H1 (cell line): ENCODE results near the gene PRG2. TPM values are rescaled to one million over a fixed set of nuclear protein-coding genes. Genes with fewer than 3 reads are reported as not detected.

Source experiments
- CTCF ChIA-PET: fragments of 300-600 bp; sonication (Branson Sonifier 250); formaldehyde crosslinking; loops from one replicate; lab custom pipeline; 2021; ENCODE audit not compliant: partially characterized antibody; lab: Charles Lee
- POLR2A ChIA-PET: fragments of 300-600 bp; sonication (Branson Sonifier 250); formaldehyde crosslinking; loops from one replicate; lab custom pipeline; 2021; ENCODE audit warnings: inconsistent platforms; ENCODE audit not compliant: partially characterized antibody; lab: Charles Lee
- DNase-seq, 2 experiments: peaks; one replicate each; pipeline versions ENCODE4 v3.0.0 to v3.0.0-alpha.2; 2010 to 2022; ENCODE audit warnings: low spot score in 2 of 2, low read depth in 1 of 2, mixed read lengths in 1 of 2
- FAIRE-seq: peaks from 2 replicates; lab custom pipeline; 2011; peaks lifted over from hg19 to GRCh38; lab: Jason Lieb, UNC
- H2AFZ ChIP-seq: 2 replicates; pipeline ENCODE4 v1.8.1; 2012; ENCODE audit warnings: low read length, inconsistent platforms
- H2AK5ac ChIP-seq: 2 replicates; pipeline ENCODE4 v1.6.1; 2013; ENCODE audit warnings: low read depth, low read length
- H2BK120ac ChIP-seq: replicated peaks from 2 replicates; pipeline ENCODE3; 2013; ENCODE audit warnings: low read depth, low read length, inconsistent platforms
- H2BK12ac ChIP-seq: 2 replicates; pipeline ENCODE4 v1.6.1; 2013; ENCODE audit warnings: low read depth, low read length
- H2BK15ac ChIP-seq: 2 replicates; pipeline ENCODE4 v1.6.1; 2013; ENCODE audit warnings: low read length
- H2BK20ac ChIP-seq: 2 replicates; pipeline ENCODE4 v1.6.1; 2013; ENCODE audit warnings: low read length
- H2BK5ac ChIP-seq: 2 replicates; pipeline ENCODE4 v1.6.1; 2013; ENCODE audit warnings: low read depth, low read length
- H3K14ac ChIP-seq: 2 replicates; pipeline ENCODE4 v1.6.1; 2013; ENCODE audit warnings: inconsistent platforms; ENCODE audit not compliant: insufficient read length
- H3K18ac ChIP-seq: 2 replicates; pipeline ENCODE4 v1.6.1; 2013; ENCODE audit warnings: low read length; ENCODE audit errors: extremely low read depth
- H3K23ac ChIP-seq: 2 replicates; pipeline ENCODE4 v1.6.1; 2013; ENCODE audit warnings: inconsistent platforms; ENCODE audit not compliant: insufficient read length
- H3K23me2 ChIP-seq: 2 replicates; pipeline ENCODE4 v1.6.1; 2013; ENCODE audit warnings: low read depth, low read length
- H3K27ac ChIP-seq: 2 replicates; pipeline ENCODE4 v1.6.1; 2011; ENCODE audit warnings: low read depth, low read length, inconsistent platforms
- H3K27me3 ChIP-seq, 4 experiments: replicated peaks in 1 of 4; 1 replicate in 1 of 4; 2 replicates in 3 of 4; pipeline versions ENCODE4 v1.6.1 to v1.8.1; 2011 to 2013; ENCODE audit warnings: low read length in 3 of 4, mild to moderate bottlenecking in 3 of 4, inconsistent platforms in 2 of 4, mixed read lengths in 2 of 4, moderate library complexity in 1 of 4; ENCODE audit not compliant: control insufficient read depth in 3 of 4, insufficient read depth in 3 of 4; ENCODE audit errors: extremely low read depth in 1 of 4
- H3K36me3 ChIP-seq, 4 experiments: 2 replicates each; pipeline versions ENCODE4 v1.6.1 to v1.8.1; 2011 to 2013; ENCODE audit warnings: mild to moderate bottlenecking in 4 of 4, low read length in 3 of 4, moderate library complexity in 2 of 4, control low read depth in 1 of 4, inconsistent platforms in 1 of 4; ENCODE audit not compliant: insufficient read depth in 4 of 4, control insufficient read depth in 2 of 4
- H3K4ac ChIP-seq: replicated peaks from 2 replicates; pipeline ENCODE3; 2013; ENCODE audit warnings: low read length, low read depth, mixed read lengths, inconsistent platforms; ENCODE audit not compliant: insufficient read length
- H3K4me1 ChIP-seq, 4 experiments: replicated peaks in 1 of 4; 1 replicate in 1 of 4; 2 replicates in 3 of 4; pipeline versions ENCODE4 v1.6.1 to v1.8.1; 2011 to 2013; ENCODE audit warnings: low read length in 3 of 4, inconsistent platforms in 2 of 4, mixed read lengths in 1 of 4; ENCODE audit not compliant: insufficient read depth in 4 of 4, control insufficient read depth in 3 of 4
- H3K4me2 ChIP-seq, 2 experiments: 2 replicates each; pipeline versions ENCODE4 v1.6.1 to v1.8.1; 2011 to 2013; ENCODE audit warnings: low read depth in 2 of 2, low read length in 2 of 2, control low read depth in 1 of 2, inconsistent platforms in 1 of 2, mild to moderate bottlenecking in 1 of 2; ENCODE audit not compliant: insufficient read depth in 1 of 2
- H3K4me3 ChIP-seq, 4 experiments: fragments of 200-600, 300-600 bp in 1 of 4; sonication (generic), shearing (Covaris generic), sonication (Bioruptor Twin) in 1 of 4; 2 replicates each; pipeline versions ENCODE4 v1.5.1 to v1.8.1; 2011 to 2016; ENCODE audit warnings: low read length in 4 of 4, low read depth in 3 of 4, control low read depth in 2 of 4, inconsistent platforms in 2 of 4, mild to moderate bottlenecking in 2 of 4, mixed read lengths in 1 of 4, moderate library complexity in 1 of 4; ENCODE audit not compliant: insufficient read depth in 2 of 4; ENCODE audit errors: extremely low read depth in 1 of 4
- H3K56ac ChIP-seq: replicated peaks from 2 replicates; pipeline ENCODE3; 2013; ENCODE audit warnings: low read depth, mild to moderate bottlenecking, mixed read lengths, low read length, inconsistent platforms; ENCODE audit not compliant: insufficient read length
- H3K79me1 ChIP-seq: 2 replicates; pipeline ENCODE4 v1.6.1; 2013; ENCODE audit warnings: low read depth, low read length, control low read depth
- H3K79me2 ChIP-seq, 2 experiments: 2 replicates each; pipeline versions ENCODE4 v1.6.1 to v1.8.1; 2012 to 2013; ENCODE audit warnings: low read length in 2 of 2, mild to moderate bottlenecking in 2 of 2, inconsistent platforms in 1 of 2; ENCODE audit not compliant: insufficient read depth in 2 of 2, control insufficient read depth in 1 of 2
- H3K9ac ChIP-seq, 4 experiments: replicated peaks in 1 of 4; 1 replicate in 1 of 4; 2 replicates in 3 of 4; pipeline versions ENCODE4 v1.6.1 to v1.8.1; 2011 to 2013; ENCODE audit warnings: low read depth in 3 of 4, low read length in 3 of 4, control low read depth in 2 of 4, mild to moderate bottlenecking in 2 of 4, moderate library complexity in 2 of 4, inconsistent platforms in 1 of 4; ENCODE audit errors: extremely low read depth in 1 of 4
- H3K9me3 ChIP-seq, 2 experiments: 2 replicates each; pipeline versions ENCODE4 v1.6.1 to v1.8.1; 2012 to 2013; ENCODE audit warnings: mild to moderate bottlenecking in 2 of 2, moderate library complexity in 2 of 2, control low read depth in 1 of 2, inconsistent platforms in 1 of 2, low read depth in 1 of 2, low read length in 1 of 2, mixed read lengths in 1 of 2; ENCODE audit not compliant: insufficient read depth in 2 of 2
- H4K20me1 ChIP-seq, 2 experiments: replicated peaks in 1 of 2; 2 replicates each; pipeline versions ENCODE3 to v1.8.1; 2011 to 2013; ENCODE audit warnings: inconsistent platforms in 2 of 2, low read length in 2 of 2, mild to moderate bottlenecking in 1 of 2; ENCODE audit not compliant: insufficient read depth in 2 of 2, control insufficient read depth in 1 of 2
- H4K5ac ChIP-seq: 2 replicates; pipeline ENCODE4 v1.6.1; 2013; ENCODE audit warnings: low read length, low read depth, mixed read lengths, inconsistent platforms; ENCODE audit not compliant: insufficient read length
- H4K8ac ChIP-seq: 2 replicates; pipeline ENCODE4 v1.8.0; 2013; ENCODE audit warnings: mild to moderate bottlenecking, moderate library complexity, low read length, inconsistent platforms; ENCODE audit not compliant: insufficient read depth; ENCODE audit errors: extremely low read depth
- H4K91ac ChIP-seq: replicated peaks from 2 replicates; pipeline ENCODE3; 2013; ENCODE audit warnings: low read length, mixed read lengths, inconsistent platforms; ENCODE audit not compliant: insufficient read length
- CEBPB ChIP-seq: IDR thresholded peaks from 2 replicates; pipeline ENCODE4 v1.6.1; 2012; ENCODE audit warnings: low read depth, low read length
- HDAC6 ChIP-seq: IDR thresholded peaks from one replicate; pipeline ENCODE4 v1.7.1; 2012; ENCODE audit warnings: low read depth, mild to moderate bottlenecking, inconsistent platforms, low read length, moderate library complexity
- RNF2 ChIP-seq: fragments of 200-900, 300-1000 bp; sonication (generic); IDR thresholded peaks from 2 replicates; pipeline ENCODE4 v1.7.1; 2016; ENCODE audit warnings: borderline replicate concordance, low read depth, mild to moderate bottlenecking, antibody characterized with exemption, low read length; ENCODE audit not compliant: poor library complexity, severe bottlenecking; ENCODE audit errors: missing control alignments
- SIN3A ChIP-seq, 2 experiments: IDR thresholded peaks in 1 of 2; conservative IDR thresholded peaks in 1 of 2; 2 replicates each; pipeline ENCODE4 v1.6.1; 2011 to 2012; ENCODE audit warnings: low read length in 2 of 2, improper control_type of control experiment in 1 of 2, low read depth in 1 of 2, mild to moderate bottlenecking in 1 of 2
- SP1 ChIP-seq: IDR thresholded peaks from 2 replicates; pipeline ENCODE4 v1.6.1; 2011; ENCODE audit warnings: low read depth, low read length
- SP2 ChIP-seq: IDR thresholded peaks from 2 replicates; pipeline ENCODE4 v1.6.1; 2012; ENCODE audit warnings: mild to moderate bottlenecking, low read length, inconsistent platforms
- SRF ChIP-seq: IDR thresholded peaks from 2 replicates; pipeline ENCODE4 v1.6.1; 2011; ENCODE audit warnings: mild to moderate bottlenecking, low read depth, low read length, moderate library complexity
- TAF7 ChIP-seq: optimal IDR thresholded peaks from 2 replicates; pipeline ENCODE3; 2011; ENCODE audit warnings: low read depth, mild to moderate bottlenecking, inconsistent platforms, low read length, moderate library complexity, borderline replicate concordance
- TBP ChIP-seq: IDR thresholded peaks from 2 replicates; pipeline ENCODE4 v1.6.1; 2011; ENCODE audit warnings: low read depth, low read length, improper control_type of control experiment
- TCF12 ChIP-seq: IDR thresholded peaks from 2 replicates; pipeline ENCODE4 v1.6.1; 2011; ENCODE audit warnings: low read depth, mild to moderate bottlenecking, low read length
- WGBS, 2 experiments: shearing (Covaris generic) in 1 of 2; methylation state at CpG; one replicate each; pipeline versions ENCODE4 v1.1.6 to v1.1.7; 2013 to 2015; ENCODE audit warnings: low lambda C conversion rate in 2 of 2, mixed read lengths in 2 of 2, inconsistent platforms in 1 of 2, low coverage in 1 of 2, missing lambda C conversion rate in 1 of 2; ENCODE audit not compliant: insufficient replicate concordance in 2 of 2, insufficient coverage in 1 of 2, insufficient read length in 1 of 2; ENCODE audit errors: extremely low coverage in 1 of 2, missing lambda C conversion rate in 1 of 2; 5-methylcytosine and 5-hydroxymethylcytosine counted together
- polyA plus RNA-seq, 7 experiments: library from polyadenylated mRNA; depleted of rRNA in 3 of 7; stranded (reverse) in 5 of 7; unstranded in 2 of 7; fragments of >200 nt in 5 of 7; fragments of 200-250 nt in 2 of 7; gene quantifications; 1 replicate in 5 of 7; 2 replicates in 1 of 7; 4 replicates in 1 of 7; pipeline versions ENCODE4 v1.2.1 to v1.2.3, GENCODE V29; 2011 to 2013; ENCODE audit warnings: missing spikeins in 2 of 7, mixed read lengths in 2 of 7
- total RNA-seq: library from RNA; stranded (reverse); fragmentation: NEBNext Ultra II Directional; extraction: Animal tissue kit (Norgen Biotek cat#: 25700); gene quantifications from 2 replicates; pipeline ENCODE4 v1.2.1, GENCODE V29; 2021

PRG2 gene
- total and polyA plus RNA-seq, 2 of the 8 experiments (the other 6 are each of a cell fraction or from before 2014, with no cell fraction given) = 0.32 TPM; not detected in 1

DNA sequence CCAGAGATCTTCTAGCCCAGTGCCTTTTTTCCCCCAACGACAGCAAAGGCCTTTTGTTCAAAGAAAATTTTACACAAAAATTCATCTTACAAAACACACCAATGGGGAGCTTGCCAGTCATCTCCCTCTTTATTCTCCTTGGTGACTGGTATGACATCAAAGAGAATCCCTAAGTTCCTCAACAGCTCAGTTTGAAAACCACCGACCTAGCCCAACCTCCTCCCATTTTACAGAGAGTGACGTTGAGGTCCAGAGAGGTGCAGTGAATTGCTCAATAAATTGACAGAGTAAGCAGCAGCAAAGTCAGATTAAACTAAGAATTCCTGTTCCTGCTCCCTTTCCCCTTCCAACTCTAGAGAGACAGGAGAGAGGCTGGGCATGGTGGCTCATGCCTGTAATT lies 28.7 kb upstream of the PRG2 start:
- no peak overlapping the region for H2BK20ac ChIP-seq
- H3K27ac ChIP-seq = no peak overlapping the region
- no peak overlapping the region for H3K18ac ChIP-seq
- H3K23me2 ChIP-seq = no peaks in the 10 kb centered on the region
- ChIA-PET POLR2A (interaction anchor here (1.4 kb wide), 1 partner anchor 11 kb away, joined by 3 read pairs; no protein-coding TSS in a partner anchor), CTCF (interaction anchor here (0.5 to 1.5 kb wide), 7 partner anchors 11 to 108 kb away, joined by 3 to 6 read pairs (median 3); no protein-coding TSS in a partner anchor)
- no peak overlapping the region for H3K23ac ChIP-seq
- H4K8ac ChIP-seq = no peak overlapping the region
- H2BK15ac ChIP-seq = no peak overlapping the region
- peaks cover 8 to 46% (median 25%) of the 10 kb centered on the region in 4 experiments; a peak in 6 of 8 replicates for H3K36me3 ChIP-seq
- TF ChIP-seq RNF2 (no peak), TAF7 (no peak), HDAC6 (no peak), CEBPB (no peak), SP1 (no peak), SRF (no peak), TBP (no peak), SP2 (no peak), SIN3A (conservative IDR thresholded peaks at IDR 0.05 in 1 of 2, IDR thresholded peaks at IDR 0.05 in 1 of 2; ENCODE audit: low read depth in 1 of 2, low read length in 2 of 2) (no peak), TCF12 (no peak)
- no peak overlapping the region for H3K4me3 ChIP-seq
- no peak overlapping the region for H2BK12ac ChIP-seq
- no peak overlapping the region for H2BK120ac ChIP-seq
- H4K91ac ChIP-seq = no peak overlapping the region
- H3K9me3 ChIP-seq = no peaks in the 10 kb centered on the region
- H4K20me1 ChIP-seq = peaks cover 0 to 2% of the 10 kb centered on the region in 2 experiments
- H4K5ac ChIP-seq = no peak overlapping the region
- no peak overlapping the region for H3K9ac ChIP-seq
- H3K56ac ChIP-seq = no peak overlapping the region
- no peaks in the 10 kb centered on the region for H3K79me2 ChIP-seq
- FAIRE-seq (no peak), DNase-seq (no peak)
- H3K14ac ChIP-seq = no peak overlapping the region
- H3K4me2 ChIP-seq = no peak overlapping the region
- H3K4ac ChIP-seq = no peak overlapping the region
- 87% methylated on average over 3 of the region's 3 CpGs; no CpG with 5 or more reads in 1 of the 2 experiments for WGBS, 2 experiments
- no peaks in the 10 kb centered on the region for H3K27me3 ChIP-seq
- H2BK5ac ChIP-seq = no peak overlapping the region
- H2AK5ac ChIP-seq = no peak overlapping the region
- H3K4me1 ChIP-seq = no peaks in the 10 kb centered on the region; a peak in 2 of 7 replicates
- H2AFZ ChIP-seq = no peak overlapping the region
- H3K79me1 ChIP-seq = no peaks in the 10 kb centered on the region
